ENCODE data around the gene TMEM192.
"Not testable (repeated sequence)": the region's sequence is repeated elsewhere in the genome, so short reads cannot be mapped to it uniquely, and the experiment has no call there.

The TMEM192 gene

DNA sequence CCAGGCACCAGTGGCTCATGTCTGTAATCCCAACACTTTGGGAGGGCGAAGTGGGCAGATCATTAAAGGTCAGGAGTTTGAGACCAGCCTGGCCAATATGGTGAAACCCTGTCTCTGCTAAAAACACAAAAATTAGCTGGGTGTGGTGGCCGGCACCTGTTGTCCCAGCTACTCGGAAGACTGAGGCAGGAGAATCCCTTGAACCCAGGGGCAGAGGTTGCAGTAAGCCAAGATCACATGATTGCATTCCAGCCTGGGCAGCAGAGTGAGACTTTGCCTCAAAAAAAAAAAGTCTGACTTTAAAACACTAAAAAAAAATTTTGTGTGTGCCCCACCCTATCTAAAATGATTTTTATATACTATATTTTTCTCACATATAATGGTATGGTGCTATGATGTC is 26.2 kb upstream of the TMEM192 start:
- FAIRE-seq = no peak
- DNase-seq (ENCODE audit: insufficient read length, low spot score) = no peak
- no peak for TF ChIP-seq CTCF (IDR thresholded peaks at IDR 0.05; ENCODE audit: insufficient read depth, missing control alignments)

- DNase-seq (ENCODE audit: insufficient read length, low spot score) (no peak), FAIRE-seq (no peak)
- no peak for TF ChIP-seq CTCF (IDR thresholded peaks at IDR 0.05; ENCODE audit: insufficient read depth, missing control alignments)
These were observed 24.5 kb upstream of the TMEM192 start for GRCh38 chr4:165137205-165137604.

- FAIRE-seq (no peak), DNase-seq (ENCODE audit: insufficient read length, low spot score) (no peak)
- TF ChIP-seq CTCF (IDR thresholded peaks at IDR 0.05; ENCODE audit: insufficient read depth, missing control alignments) = no peak
These were observed 23.9 kb upstream of the TMEM192 start for GRCh38 chr4:165136529-165136928.

GRCh38 chr4:165133150-165133549 is 20.5 kb upstream of the TMEM192 start:
- DNase-seq (ENCODE audit: insufficient read length, low spot score) (no peak), FAIRE-seq (no peak)
- no peak for TF ChIP-seq CTCF (IDR thresholded peaks at IDR 0.05; ENCODE audit: insufficient read depth, missing control alignments)

GRCh38 chr4:165131247-165131832 is 18.7 kb upstream of the TMEM192 start:
- FAIRE-seq = peak; percentile 85
- DNase-seq (ENCODE audit: insufficient read length, low spot score) = peak; percentile 36
- peak; percentile 94 for TF ChIP-seq CTCF (IDR thresholded peaks at IDR 0.05; ENCODE audit: insufficient read depth, missing control alignments)

- no peak for TF ChIP-seq CTCF (IDR thresholded peaks at IDR 0.05; ENCODE audit: insufficient read depth, missing control alignments)
- FAIRE-seq (no peak), DNase-seq (ENCODE audit: insufficient read length, low spot score) (no peak)
These were observed 17.3 kb upstream of the TMEM192 start for GRCh38 chr4:165129924-165130323.

DNA sequence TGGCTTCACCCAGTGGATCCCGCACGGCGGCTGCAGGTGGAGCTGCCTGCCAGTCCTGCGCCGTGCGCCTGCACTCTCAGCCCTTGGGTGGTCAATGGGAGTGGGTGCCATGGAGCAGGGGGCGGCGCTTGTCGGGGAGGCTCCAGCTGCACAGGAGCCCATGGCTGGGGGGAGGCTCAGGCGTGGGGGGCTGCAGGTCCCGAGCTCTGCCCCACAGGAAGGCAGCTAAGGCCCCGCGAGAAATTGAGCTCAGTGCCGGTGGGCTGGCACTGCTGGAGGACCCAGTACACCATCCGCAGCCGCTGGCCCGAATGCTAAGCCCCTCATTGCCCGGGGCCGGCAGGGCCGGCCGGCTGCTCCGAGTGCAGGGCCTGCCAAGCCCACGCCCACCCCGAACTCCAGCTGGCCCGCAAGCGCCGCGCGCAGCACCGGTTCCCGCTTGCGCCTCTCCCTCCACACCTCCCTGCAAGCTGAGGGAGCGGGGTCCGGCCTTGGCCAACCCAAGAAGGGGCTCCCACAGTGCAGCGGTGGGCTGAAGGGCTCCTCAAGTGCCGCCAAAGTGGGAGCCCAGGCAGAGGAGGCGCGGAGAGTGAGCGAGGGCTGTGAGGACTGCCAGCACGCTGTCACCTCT is 13.3 kb upstream of the TMEM192 start:
- FAIRE-seq; DNase-seq (ENCODE audit: insufficient read length, low spot score): not testable (repeated sequence)

All from D721Med (cell line).